Colonic mucosa (tissue), 4 donors: ENCODE measurements around the gene AGPAT3. TPM values are rescaled to one million over a fixed set of nuclear protein-coding genes. Genes with fewer than 3 reads are reported as not detected.
A peak's percentile ranks its signal among the peaks of the same experiment; 100 is the strongest.

Experiments used
- DNase-seq: peaks from one replicate; pipeline ENCODE4 v3.0.0-alpha.2; 2020
- H3K27ac ChIP-seq: fragments of 200-600 bp; one replicate; pipeline ENCODE4 v1.8.0; 2021
- H3K27me3 ChIP-seq: fragments of 200-600 bp; one replicate; pipeline ENCODE4 v1.8.0; 2021
- H3K36me3 ChIP-seq: fragments of 200-600 bp; one replicate; pipeline ENCODE4 v1.8.0; 2021
- H3K4me1 ChIP-seq: fragments of 200-600 bp; one replicate; pipeline ENCODE4 v1.8.0; 2021; ENCODE audit warnings: mild to moderate bottlenecking
- H3K4me3 ChIP-seq: fragments of 200-600 bp; one replicate; pipeline ENCODE4 v1.8.0; 2021
- H3K9ac ChIP-seq, 2 donors: one replicate each; pipeline ENCODE4 v1.7.0; 2013; ENCODE audit warnings: control low read depth in 2 of 2, low read depth in 2 of 2, low read length in 2 of 2
- H3K9me3 ChIP-seq: fragments of 200-600 bp; one replicate; pipeline ENCODE4 v1.8.0; 2021
- intact Hi-C: fragments of 100-400 bp; cut with DNase I; formaldehyde crosslinking; loops from one replicate; pipeline ENCODE4 v1.14.1; 2022
- total RNA-seq, 2 donors: library from RNA; stranded (reverse); fragmentation: NEBNext Ultra II Directional in 1 of 2; extraction: Animal tissue kit (Norgen Biotek cat#: 25700) in 1 of 2; gene quantifications; one replicate each; pipeline ENCODE4 v1.2.1, GENCODE V29; 2021
- TF ChIP-seq, protein P1 (sequence below): fragments of 200-600 bp; IDR thresholded peaks from one replicate; pipeline ENCODE4 v1.8.0; 2022; ENCODE audit warnings: antibody characterized with exemption, mild to moderate bottlenecking
- donor health status: healthy.
- donor health status: DM: no; HTN: no; CAD: no.
- donor health status: DM: no; HTN: no; CAD: no.

Gene AGPAT3
- total RNA-seq, 2 donors from 2014 or later: 82.2 to 101 TPM

DNA sequence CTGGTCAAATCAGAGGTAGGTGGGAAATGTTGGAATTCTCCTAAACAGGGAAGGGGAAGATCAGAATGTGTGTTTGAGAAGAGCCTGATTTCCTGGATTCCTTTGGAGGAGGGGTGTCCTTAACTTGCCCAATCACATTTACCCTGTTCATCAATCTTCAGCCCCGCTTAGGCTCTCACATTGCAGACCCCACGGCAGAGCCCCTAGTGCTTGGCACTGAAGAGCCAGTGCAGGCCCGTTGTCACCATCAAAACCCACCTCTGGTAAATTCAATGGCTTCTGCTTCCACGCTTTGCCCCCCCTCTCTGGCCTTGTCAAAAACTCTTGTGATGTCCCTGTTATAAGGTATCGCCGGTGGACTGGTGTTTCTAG is 2.3 kb downstream of the AGPAT3 start:
- Histone ChIP-seq H3K9ac (peak overlapping the region in 1 of 2 donors; percentile 88), H3K4me3 (peak overlapping the region; percentile 58)
- TF ChIP-seq, protein P1, sequence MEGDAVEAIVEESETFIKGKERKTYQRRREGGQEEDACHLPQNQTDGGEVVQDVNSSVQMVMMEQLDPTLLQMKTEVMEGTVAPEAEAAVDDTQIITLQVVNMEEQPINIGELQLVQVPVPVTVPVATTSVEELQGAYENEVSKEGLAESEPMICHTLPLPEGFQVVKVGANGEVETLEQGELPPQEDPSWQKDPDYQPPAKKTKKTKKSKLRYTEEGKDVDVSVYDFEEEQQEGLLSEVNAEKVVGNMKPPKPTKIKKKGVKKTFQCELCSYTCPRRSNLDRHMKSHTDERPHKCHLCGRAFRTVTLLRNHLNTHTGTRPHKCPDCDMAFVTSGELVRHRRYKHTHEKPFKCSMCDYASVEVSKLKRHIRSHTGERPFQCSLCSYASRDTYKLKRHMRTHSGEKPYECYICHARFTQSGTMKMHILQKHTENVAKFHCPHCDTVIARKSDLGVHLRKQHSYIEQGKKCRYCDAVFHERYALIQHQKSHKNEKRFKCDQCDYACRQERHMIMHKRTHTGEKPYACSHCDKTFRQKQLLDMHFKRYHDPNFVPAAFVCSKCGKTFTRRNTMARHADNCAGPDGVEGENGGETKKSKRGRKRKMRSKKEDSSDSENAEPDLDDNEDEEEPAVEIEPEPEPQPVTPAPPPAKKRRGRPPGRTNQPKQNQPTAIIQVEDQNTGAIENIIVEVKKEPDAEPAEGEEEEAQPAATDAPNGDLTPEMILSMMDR: no peak

DNA sequence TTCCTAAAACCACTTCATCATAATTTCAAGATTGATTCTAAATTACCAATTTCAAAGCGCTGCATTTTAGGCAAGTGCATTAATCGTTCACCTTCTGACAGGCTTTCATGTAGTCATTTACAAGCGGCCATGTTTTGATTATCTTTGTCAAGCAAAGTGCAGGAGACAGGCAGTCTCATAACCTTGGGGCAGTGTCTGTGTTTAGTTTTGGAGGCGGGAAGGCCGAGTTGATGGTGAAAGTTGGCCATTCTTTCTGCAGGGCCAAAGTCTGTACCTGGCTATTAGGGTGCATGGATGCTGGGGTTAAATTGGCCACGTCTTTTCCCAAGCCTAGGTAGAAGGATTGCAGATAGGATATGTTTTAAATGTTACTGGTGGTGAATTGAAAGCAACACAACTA is 2.9 kb downstream of the AGPAT3 start:
- Histone ChIP-seq H3K9me3 (no peaks in the 10 kb centered on the region), H3K36me3 (no peaks in the 10 kb centered on the region), H3K4me1 (peaks cover 8% of the 10 kb centered on the region), H3K27me3 (no peaks in the 10 kb centered on the region), H3K9ac (peak overlapping the region in 1 of 2 donors; percentile 88), H3K27ac (peak overlapping the region; percentile 93), H3K4me3 (no peak overlapping the region)
- intact Hi-C loops: no loop called here
- TF ChIP-seq, protein P1: no peak
- peak; percentile 38 for DNase-seq

More for the DNA sequence above, 2.3 kb downstream of the AGPAT3 start:
- intact Hi-C loops: no loop called here
- H3K9me3 ChIP-seq: no peaks in the 10 kb centered on the region
- peaks cover 8% of the 10 kb centered on the region for H3K4me1 ChIP-seq
- peak overlapping the region; percentile 93 for H3K27ac ChIP-seq
- H3K27me3 ChIP-seq: no peaks in the 10 kb centered on the region
- DNase-seq: peak; percentile 41
- H3K36me3 ChIP-seq: no peaks in the 10 kb centered on the region

DNA sequence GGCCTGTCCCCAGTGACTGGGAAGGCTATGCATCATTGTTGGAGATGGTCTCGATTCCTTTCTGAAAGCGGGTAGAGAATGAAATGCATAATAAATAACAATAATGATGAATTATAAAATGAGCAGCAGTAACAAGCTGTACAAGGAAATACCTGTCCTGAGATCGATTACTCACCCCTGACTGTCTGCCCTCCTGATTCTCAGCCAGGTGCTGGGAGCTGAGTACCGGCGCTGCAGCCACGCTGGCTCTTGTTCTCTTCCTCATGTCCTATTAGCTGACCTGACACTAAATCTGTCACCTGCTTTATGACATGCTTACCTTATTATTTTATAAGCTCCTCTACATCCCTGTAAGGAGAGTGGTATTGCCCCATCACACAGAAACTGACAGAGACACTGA is 3.4 kb downstream of the AGPAT3 start:
- intact Hi-C loops: no loop called here
- TF ChIP-seq, protein P1: no peak
- Histone ChIP-seq H3K36me3 (no peaks in the 10 kb centered on the region), H3K9ac (peak overlapping the region in 1 of 2 donors; percentile 88), H3K4me3 (no peak overlapping the region), H3K9me3 (no peaks in the 10 kb centered on the region), H3K4me1 (peaks cover 8% of the 10 kb centered on the region), H3K27me3 (no peaks in the 10 kb centered on the region), H3K27ac (peak overlapping the region; percentile 93)
- DNase-seq: peak; percentile 42

DNA sequence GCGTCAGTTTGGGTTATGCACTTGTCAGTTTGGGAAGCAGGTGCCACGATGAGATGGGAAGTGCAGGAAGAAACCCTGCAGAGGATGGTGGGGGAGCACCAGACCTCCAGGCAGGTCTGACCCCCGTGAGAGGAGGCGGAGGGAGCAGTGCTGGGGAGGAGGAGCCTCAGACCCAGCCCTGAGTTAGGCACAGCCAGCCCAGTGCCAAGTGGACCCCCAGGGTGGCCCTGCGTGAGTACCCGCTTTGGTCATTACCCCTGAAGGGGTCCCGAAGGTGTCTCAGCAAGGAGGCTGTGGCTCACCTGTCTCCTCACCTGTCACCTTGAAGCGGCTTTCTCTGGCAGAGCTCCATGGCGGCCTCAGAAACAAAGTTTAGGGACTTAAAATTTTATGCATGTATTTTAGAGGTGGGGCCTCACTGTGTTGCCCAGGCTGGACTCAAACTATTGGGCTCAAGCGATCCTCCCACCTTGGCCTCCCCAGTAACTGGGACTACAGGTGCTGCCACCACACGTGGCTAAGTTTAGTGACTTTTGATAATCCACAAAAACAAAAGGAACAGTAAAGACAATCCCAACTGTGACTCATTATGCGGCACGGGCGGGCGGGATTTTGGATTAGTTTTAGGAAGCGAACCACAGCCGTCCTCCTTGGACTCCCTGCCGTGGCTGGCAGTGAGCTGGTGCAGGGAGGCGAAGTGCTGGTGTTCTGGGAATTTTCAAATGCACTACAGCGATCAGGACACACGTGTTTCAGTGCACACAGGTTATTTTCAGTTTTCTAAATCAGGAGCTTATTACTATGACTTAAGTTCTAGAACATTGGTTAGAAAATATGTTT is 4.7 kb downstream of the AGPAT3 start:
- H3K27me3 ChIP-seq: no peaks in the 10 kb centered on the region
- H3K4me3 ChIP-seq: no peak overlapping the region
- TF ChIP-seq, protein P1: no peak
- H3K9ac ChIP-seq: no peak overlapping the region
- H3K4me1 ChIP-seq: peaks cover 8% of the 10 kb centered on the region
- no peak overlapping the region for H3K27ac ChIP-seq
- no peak for DNase-seq
- H3K9me3 ChIP-seq: no peaks in the 10 kb centered on the region
- intact Hi-C loops: no loop called here
- H3K36me3 ChIP-seq: no peaks in the 10 kb centered on the region

DNA sequence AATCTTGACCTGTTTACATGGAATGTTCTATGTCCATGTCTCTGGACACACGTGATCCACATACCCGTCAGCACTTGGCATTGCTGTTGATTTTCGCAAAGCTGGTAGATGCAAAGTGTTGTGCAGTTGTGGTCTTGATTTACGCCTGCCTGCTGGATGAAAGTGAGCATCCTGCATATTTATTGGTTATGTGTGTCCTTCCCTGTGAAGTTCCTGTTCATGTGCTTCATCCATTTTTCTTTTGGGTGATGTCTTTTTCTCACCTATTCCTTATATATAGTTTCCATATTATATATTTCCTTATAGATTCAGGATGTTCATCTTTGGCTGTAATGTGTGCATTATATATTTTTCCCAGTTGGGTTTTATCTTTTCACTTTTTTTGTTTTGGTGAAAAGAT is 6.5 kb downstream of the AGPAT3 start:
- H3K9ac ChIP-seq: no peak overlapping the region
- no peak overlapping the region for H3K4me3 ChIP-seq
- DNase-seq: no peak
- H3K27me3 ChIP-seq: no peaks in the 10 kb centered on the region
- intact Hi-C loops: no loop called here
- no peaks in the 10 kb centered on the region for H3K9me3 ChIP-seq
- TF ChIP-seq, protein P1: no peak
- no peaks in the 10 kb centered on the region for H3K36me3 ChIP-seq
- peaks cover 8% of the 10 kb centered on the region for H3K4me1 ChIP-seq
- H3K27ac ChIP-seq: no peak overlapping the region
